B cell (primary cell): ENCODE data around the gene HMG20B. TPM values are rescaled to one million over a fixed set of nuclear protein-coding genes. Genes with fewer than 3 reads are reported as not detected.

ENCODE experiments used
- ATAC-seq: fragments of 200-7000 bp; cut with Tn5 transposase; one replicate; pipeline ENCODE4 v1.10.0; 2021; ENCODE audit warnings: low read depth, mild to moderate bottlenecking, moderate number of reproducible peaks, moderate library complexity
- CTCF ChIA-PET: fragments of 350-600 bp; sonication (Branson Sonifier 250); formaldehyde crosslinking; loops from one replicate; lab custom pipeline; 2021; ENCODE audit warnings: antibody characterized with exemption, inconsistent platforms; lab: Charles Lee
- POLR2A ChIA-PET: fragments of 350-600 bp; sonication (Branson Sonifier 250); formaldehyde crosslinking; loops from one replicate; lab custom pipeline; 2021; ENCODE audit warnings: antibody characterized with exemption; lab: Charles Lee
- DNase-seq: peaks from one replicate; pipeline ENCODE4 v3.0.0; 2013
- H2AFZ ChIP-seq: 2 replicates; pipeline ENCODE4 v1.6.1; 2012; ENCODE audit warnings: mild to moderate bottlenecking, low read depth, low read length; ENCODE audit not compliant: insufficient read depth, poor library complexity, severe bottlenecking
- H3K27ac ChIP-seq, 2 donors: 1 replicate in 1 of 2; 2 replicates in 1 of 2; pipeline ENCODE4 v1.5.1; 2012 to 2013; ENCODE audit warnings: low read length in 2 of 2, mild to moderate bottlenecking in 2 of 2, moderate library complexity in 1 of 2
- H3K27me3 ChIP-seq, 4 experiments: fragments of 200-600 bp in 1 of 4; sonication (generic) in 1 of 4; replicated peaks in 1 of 4; 1 replicate in 2 of 4; 2 replicates in 2 of 4; pipeline versions ENCODE4 v1.6.1 to v1.7.0; 2013 to 2016; ENCODE audit warnings: low read length in 3 of 4, mild to moderate bottlenecking in 2 of 4, mixed read lengths in 1 of 4, moderate library complexity in 1 of 4; ENCODE audit not compliant: insufficient read depth in 4 of 4, control insufficient read depth in 3 of 4; ENCODE audit errors: control extremely low read depth in 1 of 4
- H3K36me3 ChIP-seq, 2 experiments: replicated peaks in 1 of 2; 1 replicate in 1 of 2; 2 replicates in 1 of 2; pipeline versions ENCODE4 v1.6.1 to v1.7.1; 2013; ENCODE audit warnings: low read length in 1 of 2; ENCODE audit not compliant: insufficient read depth in 2 of 2, control insufficient read depth in 1 of 2; ENCODE audit errors: control extremely low read depth in 1 of 2, extremely low read depth in 1 of 2
- H3K4me1 ChIP-seq, 2 donors: fragments of 200-600 bp in 1 of 2; sonication (generic) in 1 of 2; 1 replicate in 1 of 2; 2 replicates in 1 of 2; pipeline versions ENCODE4 v1.5.1 to v1.6.1; 2013 to 2017; ENCODE audit warnings: low read length in 2 of 2; ENCODE audit not compliant: control insufficient read depth in 2 of 2, insufficient read depth in 2 of 2
- H3K4me2 ChIP-seq: replicated peaks from 2 replicates; pipeline ENCODE3; 2012; ENCODE audit warnings: mild to moderate bottlenecking, low read depth, low read length; ENCODE audit not compliant: poor library complexity, severe bottlenecking
- H3K4me3 ChIP-seq, 5 experiments: fragments of 200-600 bp in 1 of 5; sonication (generic) in 1 of 5; 1 replicate in 3 of 5; 2 replicates in 2 of 5; pipeline versions ENCODE4 v1.5.1 to v1.7.0; 2011 to 2016; ENCODE audit warnings: low read length in 4 of 5, mild to moderate bottlenecking in 4 of 5, low read depth in 2 of 5, control low read depth in 1 of 5, moderate library complexity in 1 of 5; ENCODE audit not compliant: insufficient read depth in 1 of 5; ENCODE audit errors: control extremely low read depth in 1 of 5, extremely low read depth in 1 of 5
- H3K79me2 ChIP-seq: fragments of 200-600 bp; sonication (generic); one replicate; pipeline ENCODE4 v1.6.0; 2016; ENCODE audit warnings: low read length; ENCODE audit not compliant: control insufficient read depth, insufficient read depth
- H3K9ac ChIP-seq: fragments of 200-600 bp; sonication (generic); 2 replicates; pipeline ENCODE4 v1.6.1; 2017; ENCODE audit warnings: mild to moderate bottlenecking, low read length, moderate library complexity
- H3K9me3 ChIP-seq, 3 donors: one replicate each; pipeline versions ENCODE4 v1.6.1 to v1.7.1; 2013; ENCODE audit warnings: low read length in 2 of 3; ENCODE audit not compliant: control insufficient read depth in 2 of 3, insufficient read depth in 1 of 3; ENCODE audit errors: control extremely low read depth in 1 of 3
- H4K20me1 ChIP-seq: 2 replicates; pipeline ENCODE4 v1.6.0; 2012; ENCODE audit warnings: mild to moderate bottlenecking, low read length; ENCODE audit not compliant: insufficient read depth, control insufficient read depth, poor library complexity, severe bottlenecking
- H3K27ac Mint-ChIP-seq: one replicate; pipeline ENCODE4 v1.8.0; 2021; ENCODE audit warnings: mixed read lengths
- H3K27me3 Mint-ChIP-seq: one replicate; pipeline ENCODE4 v1.8.0; 2021; ENCODE audit warnings: mixed read lengths
- H3K4me1 Mint-ChIP-seq: one replicate; pipeline ENCODE4 v1.8.0; 2021; ENCODE audit warnings: mixed read lengths
- H3K4me3 Mint-ChIP-seq: one replicate; pipeline ENCODE4 v1.8.0; 2021; ENCODE audit warnings: mixed read lengths
- H3K9me3 Mint-ChIP-seq: one replicate; pipeline ENCODE4 v1.8.0; 2022; ENCODE audit warnings: mixed read lengths; ENCODE audit not compliant: insufficient read depth
- EZH2 ChIP-seq: IDR thresholded peaks from 2 replicates; pipeline ENCODE4 v1.6.1; 2012; ENCODE audit warnings: borderline replicate concordance, low read depth, mild to moderate bottlenecking, moderate library complexity, low read length; ENCODE audit not compliant: insufficient read depth, poor library complexity, severe bottlenecking
- whole genome bisulfite sequencing: methylation state at CpG from one replicate; pipeline ENCODE4 v1.1.5; 2013; ENCODE audit warnings: missing lambda C conversion rate; ENCODE audit not compliant: insufficient coverage; 5-methylcytosine and 5-hydroxymethylcytosine counted together
- intact Hi-C: fragments of 100-400 bp; cut with micrococcal nuclease; formaldehyde crosslinking; loops from one replicate; pipeline ENCODE4 v1.10.0; 2022
- polyA plus RNA-seq: library from polyadenylated mRNA; depleted of rRNA; stranded (reverse); fragments of >200 nt; gene quantifications from 2 replicates; pipeline ENCODE4 v1.2.3, GENCODE V29; 2012
- total RNA-seq, 2 donors: library from RNA; stranded (reverse); fragments of 120-200 nt in 1 of 2; gene quantifications; 1 replicate in 1 of 2; 2 replicates in 1 of 2; pipeline versions ENCODE4 v1.2.3 to v1.2.4, GENCODE V29; 2013 to 2022
- TF ChIP-seq, protein P1 (sequence below): fragments of 200-600 bp; IDR thresholded peaks from one replicate; pipeline ENCODE4 v1.8.0; 2022; ENCODE audit warnings: antibody characterized with exemption, mild to moderate bottlenecking

HMG20B gene
- total and polyA plus RNA-seq, 2 donors (not counting 1 experiment from before 2014, with no cell fraction given): 41.7 to 59.0 TPM

DNA sequence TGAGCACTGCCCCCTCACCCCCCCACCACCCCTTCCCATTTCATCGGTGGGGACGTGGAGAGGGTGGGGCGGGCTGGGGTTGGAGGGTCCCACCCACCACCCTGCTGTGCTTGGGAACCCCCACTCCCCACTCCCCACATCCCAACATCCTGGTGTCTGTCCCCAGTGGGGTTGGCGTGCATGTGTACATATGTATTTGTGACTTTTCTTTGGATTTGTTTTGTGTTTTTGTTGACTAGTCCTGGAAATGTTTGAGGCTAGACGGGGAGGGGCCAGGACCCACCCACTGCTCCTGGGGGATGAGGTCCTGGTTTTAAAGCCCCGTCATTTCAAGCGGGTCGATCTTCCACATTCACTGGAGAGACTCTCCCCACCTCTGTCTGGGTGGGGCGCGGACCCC lies 36.8 kb upstream of the HMG20B start:
- Histone ChIP-seq H3K36me3 (peaks cover 0 to 42% of the 10 kb centered on the region in 2 experiments), H3K27me3 (no peaks in the 10 kb centered on the region), H2AFZ (no peak overlapping the region), H3K4me1 (no peaks in the 10 kb centered on the region), H3K9ac (no peak overlapping the region), H4K20me1 (peaks cover 15% of the 10 kb centered on the region), H3K4me3 (no peak overlapping the region), H3K79me2 (no peaks in the 10 kb centered on the region), H3K27ac (no peak overlapping the region), H3K9me3 (peaks cover 0 to 8% (median 0%) of the 10 kb centered on the region in 3 donors), H3K4me2 (no peak overlapping the region)
- ATAC-seq: no peak
- CTCF ChIA-PET: no interaction called here
- no peak for DNase-seq
- Mint-ChIP-seq H3K4me1 (no peaks in the 10 kb centered on the region), H3K27ac (no peak overlapping the region), H3K27me3 (no peaks in the 10 kb centered on the region), H3K9me3 (no peaks in the 10 kb centered on the region), H3K4me3 (no peak overlapping the region)
- TF ChIP-seq, protein P1, sequence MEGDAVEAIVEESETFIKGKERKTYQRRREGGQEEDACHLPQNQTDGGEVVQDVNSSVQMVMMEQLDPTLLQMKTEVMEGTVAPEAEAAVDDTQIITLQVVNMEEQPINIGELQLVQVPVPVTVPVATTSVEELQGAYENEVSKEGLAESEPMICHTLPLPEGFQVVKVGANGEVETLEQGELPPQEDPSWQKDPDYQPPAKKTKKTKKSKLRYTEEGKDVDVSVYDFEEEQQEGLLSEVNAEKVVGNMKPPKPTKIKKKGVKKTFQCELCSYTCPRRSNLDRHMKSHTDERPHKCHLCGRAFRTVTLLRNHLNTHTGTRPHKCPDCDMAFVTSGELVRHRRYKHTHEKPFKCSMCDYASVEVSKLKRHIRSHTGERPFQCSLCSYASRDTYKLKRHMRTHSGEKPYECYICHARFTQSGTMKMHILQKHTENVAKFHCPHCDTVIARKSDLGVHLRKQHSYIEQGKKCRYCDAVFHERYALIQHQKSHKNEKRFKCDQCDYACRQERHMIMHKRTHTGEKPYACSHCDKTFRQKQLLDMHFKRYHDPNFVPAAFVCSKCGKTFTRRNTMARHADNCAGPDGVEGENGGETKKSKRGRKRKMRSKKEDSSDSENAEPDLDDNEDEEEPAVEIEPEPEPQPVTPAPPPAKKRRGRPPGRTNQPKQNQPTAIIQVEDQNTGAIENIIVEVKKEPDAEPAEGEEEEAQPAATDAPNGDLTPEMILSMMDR: no peak
- no peak for TF ChIP-seq EZH2
- POLR2A ChIA-PET: interaction anchor here (0.6 to 0.7 kb wide), 2 partner anchors 26 to 677 kb away, joined by 3 to 7 read pairs; no protein-coding TSS in a partner anchor
- 95% methylated on average over 3 of the region's 10 CpGs for WGBS
- intact Hi-C loops: no loop called here

DNA sequence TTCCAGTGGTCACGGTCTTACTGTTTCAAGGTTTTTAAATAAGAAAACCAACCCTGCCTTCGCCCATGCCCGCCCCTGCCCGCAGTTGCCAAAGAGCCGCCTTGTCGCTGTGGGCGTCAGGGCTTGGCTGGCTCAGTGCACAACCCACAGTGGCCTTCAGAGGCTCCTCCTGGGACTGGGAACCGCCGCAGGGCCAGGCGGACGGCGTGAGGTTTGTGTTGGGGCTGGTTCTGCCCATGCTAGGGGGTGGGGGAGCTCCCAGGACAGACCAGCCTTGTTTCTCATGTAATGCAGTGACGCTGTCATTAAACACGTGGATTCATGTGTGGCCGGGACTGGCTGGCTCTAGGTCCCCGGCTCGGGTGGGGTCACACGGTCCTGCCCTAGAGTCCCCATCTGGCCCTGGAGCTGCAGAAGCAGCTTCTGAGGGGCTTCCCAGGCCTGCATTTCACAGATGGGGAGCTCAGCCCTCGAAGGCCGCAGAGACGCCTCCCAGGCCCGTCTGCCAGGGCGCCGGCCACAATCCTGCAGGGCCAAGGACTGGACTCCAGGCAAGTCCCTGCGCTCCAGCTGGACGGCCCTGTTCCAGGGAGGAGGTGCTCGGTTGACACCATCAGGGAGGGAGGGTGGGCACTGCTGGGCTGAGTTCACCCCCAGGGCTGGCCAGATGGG lies 36.2 kb upstream of the HMG20B start:
- Histone ChIP-seq H4K20me1 (peaks cover 15% of the 10 kb centered on the region), H3K27ac (no peak overlapping the region), H3K36me3 (peaks cover 0 to 36% of the 10 kb centered on the region in 2 experiments), H3K79me2 (no peaks in the 10 kb centered on the region), H3K27me3 (no peaks in the 10 kb centered on the region), H2AFZ (no peak overlapping the region), H3K4me2 (no peak overlapping the region), H3K9me3 (peaks cover 0 to 8% (median 0%) of the 10 kb centered on the region in 3 donors), H3K4me3 (no peak overlapping the region), H3K4me1 (no peaks in the 10 kb centered on the region), H3K9ac (no peak overlapping the region)
- intact Hi-C loops: no loop called here
- DNase-seq: no peak
- Mint-ChIP-seq H3K4me3 (no peak overlapping the region), H3K9me3 (no peaks in the 10 kb centered on the region), H3K27me3 (no peaks in the 10 kb centered on the region), H3K27ac (no peak overlapping the region), H3K4me1 (no peaks in the 10 kb centered on the region)
- POLR2A ChIA-PET: no interaction called here
- no peak for ATAC-seq
- 95% methylated on average over 24 of the region's 27 CpGs for WGBS
- TF ChIP-seq EZH2: no peak
- TF ChIP-seq, protein P1: no peak
- CTCF ChIA-PET: no interaction called here
